H1 (cell line): ENCODE results near the gene FOXF1. TPM values are rescaled to one million over a fixed set of nuclear protein-coding genes. Genes with fewer than 3 reads are reported as not detected.

ENCODE experiments used
- CTCF ChIA-PET: fragments of 300-600 bp; sonication (Branson Sonifier 250); formaldehyde crosslinking; loops from one replicate; lab custom pipeline; 2021; ENCODE audit not compliant: partially characterized antibody; lab: Charles Lee
- POLR2A ChIA-PET: fragments of 300-600 bp; sonication (Branson Sonifier 250); formaldehyde crosslinking; loops from one replicate; lab custom pipeline; 2021; ENCODE audit warnings: inconsistent platforms; ENCODE audit not compliant: partially characterized antibody; lab: Charles Lee
- DNase-seq, 2 experiments: peaks; one replicate each; pipeline versions ENCODE4 v3.0.0 to v3.0.0-alpha.2; 2010 to 2022; ENCODE audit warnings: low spot score in 2 of 2, low read depth in 1 of 2, mixed read lengths in 1 of 2
- FAIRE-seq: peaks from 2 replicates; lab custom pipeline; 2011; peaks lifted over from hg19 to GRCh38; lab: Jason Lieb, UNC
- H2AFZ ChIP-seq: 2 replicates; pipeline ENCODE4 v1.8.1; 2012; ENCODE audit warnings: low read length, inconsistent platforms
- H2AK5ac ChIP-seq: 2 replicates; pipeline ENCODE4 v1.6.1; 2013; ENCODE audit warnings: low read depth, low read length
- H2BK120ac ChIP-seq: replicated peaks from 2 replicates; pipeline ENCODE3; 2013; ENCODE audit warnings: low read depth, low read length, inconsistent platforms
- H2BK12ac ChIP-seq: 2 replicates; pipeline ENCODE4 v1.6.1; 2013; ENCODE audit warnings: low read depth, low read length
- H2BK15ac ChIP-seq: 2 replicates; pipeline ENCODE4 v1.6.1; 2013; ENCODE audit warnings: low read length
- H2BK20ac ChIP-seq: 2 replicates; pipeline ENCODE4 v1.6.1; 2013; ENCODE audit warnings: low read length
- H2BK5ac ChIP-seq: 2 replicates; pipeline ENCODE4 v1.6.1; 2013; ENCODE audit warnings: low read depth, low read length
- H3K14ac ChIP-seq: 2 replicates; pipeline ENCODE4 v1.6.1; 2013; ENCODE audit warnings: inconsistent platforms; ENCODE audit not compliant: insufficient read length
- H3K18ac ChIP-seq: 2 replicates; pipeline ENCODE4 v1.6.1; 2013; ENCODE audit warnings: low read length; ENCODE audit errors: extremely low read depth
- H3K23ac ChIP-seq: 2 replicates; pipeline ENCODE4 v1.6.1; 2013; ENCODE audit warnings: inconsistent platforms; ENCODE audit not compliant: insufficient read length
- H3K23me2 ChIP-seq: 2 replicates; pipeline ENCODE4 v1.6.1; 2013; ENCODE audit warnings: low read depth, low read length
- H3K27ac ChIP-seq: 2 replicates; pipeline ENCODE4 v1.6.1; 2011; ENCODE audit warnings: low read depth, low read length, inconsistent platforms
- H3K27me3 ChIP-seq, 4 experiments: replicated peaks in 1 of 4; 1 replicate in 1 of 4; 2 replicates in 3 of 4; pipeline versions ENCODE4 v1.6.1 to v1.8.1; 2011 to 2013; ENCODE audit warnings: low read length in 3 of 4, mild to moderate bottlenecking in 3 of 4, inconsistent platforms in 2 of 4, mixed read lengths in 2 of 4, moderate library complexity in 1 of 4; ENCODE audit not compliant: control insufficient read depth in 3 of 4, insufficient read depth in 3 of 4; ENCODE audit errors: extremely low read depth in 1 of 4
- H3K36me3 ChIP-seq, 4 experiments: 2 replicates each; pipeline versions ENCODE4 v1.6.1 to v1.8.1; 2011 to 2013; ENCODE audit warnings: mild to moderate bottlenecking in 4 of 4, low read length in 3 of 4, moderate library complexity in 2 of 4, control low read depth in 1 of 4, inconsistent platforms in 1 of 4; ENCODE audit not compliant: insufficient read depth in 4 of 4, control insufficient read depth in 2 of 4
- H3K4ac ChIP-seq: replicated peaks from 2 replicates; pipeline ENCODE3; 2013; ENCODE audit warnings: low read length, low read depth, mixed read lengths, inconsistent platforms; ENCODE audit not compliant: insufficient read length
- H3K4me1 ChIP-seq, 4 experiments: replicated peaks in 1 of 4; 1 replicate in 1 of 4; 2 replicates in 3 of 4; pipeline versions ENCODE4 v1.6.1 to v1.8.1; 2011 to 2013; ENCODE audit warnings: low read length in 3 of 4, inconsistent platforms in 2 of 4, mixed read lengths in 1 of 4; ENCODE audit not compliant: insufficient read depth in 4 of 4, control insufficient read depth in 3 of 4
- H3K4me2 ChIP-seq, 2 experiments: 2 replicates each; pipeline versions ENCODE4 v1.6.1 to v1.8.1; 2011 to 2013; ENCODE audit warnings: low read depth in 2 of 2, low read length in 2 of 2, control low read depth in 1 of 2, inconsistent platforms in 1 of 2, mild to moderate bottlenecking in 1 of 2; ENCODE audit not compliant: insufficient read depth in 1 of 2
- H3K4me3 ChIP-seq, 4 experiments: fragments of 200-600, 300-600 bp in 1 of 4; sonication (generic), shearing (Covaris generic), sonication (Bioruptor Twin) in 1 of 4; 2 replicates each; pipeline versions ENCODE4 v1.5.1 to v1.8.1; 2011 to 2016; ENCODE audit warnings: low read length in 4 of 4, low read depth in 3 of 4, control low read depth in 2 of 4, inconsistent platforms in 2 of 4, mild to moderate bottlenecking in 2 of 4, mixed read lengths in 1 of 4, moderate library complexity in 1 of 4; ENCODE audit not compliant: insufficient read depth in 2 of 4; ENCODE audit errors: extremely low read depth in 1 of 4
- H3K56ac ChIP-seq: replicated peaks from 2 replicates; pipeline ENCODE3; 2013; ENCODE audit warnings: low read depth, mild to moderate bottlenecking, mixed read lengths, low read length, inconsistent platforms; ENCODE audit not compliant: insufficient read length
- H3K79me1 ChIP-seq: 2 replicates; pipeline ENCODE4 v1.6.1; 2013; ENCODE audit warnings: low read depth, low read length, control low read depth
- H3K79me2 ChIP-seq, 2 experiments: 2 replicates each; pipeline versions ENCODE4 v1.6.1 to v1.8.1; 2012 to 2013; ENCODE audit warnings: low read length in 2 of 2, mild to moderate bottlenecking in 2 of 2, inconsistent platforms in 1 of 2; ENCODE audit not compliant: insufficient read depth in 2 of 2, control insufficient read depth in 1 of 2
- H3K9ac ChIP-seq, 4 experiments: replicated peaks in 1 of 4; 1 replicate in 1 of 4; 2 replicates in 3 of 4; pipeline versions ENCODE4 v1.6.1 to v1.8.1; 2011 to 2013; ENCODE audit warnings: low read depth in 3 of 4, low read length in 3 of 4, control low read depth in 2 of 4, mild to moderate bottlenecking in 2 of 4, moderate library complexity in 2 of 4, inconsistent platforms in 1 of 4; ENCODE audit errors: extremely low read depth in 1 of 4
- H3K9me3 ChIP-seq, 2 experiments: 2 replicates each; pipeline versions ENCODE4 v1.6.1 to v1.8.1; 2012 to 2013; ENCODE audit warnings: mild to moderate bottlenecking in 2 of 2, moderate library complexity in 2 of 2, control low read depth in 1 of 2, inconsistent platforms in 1 of 2, low read depth in 1 of 2, low read length in 1 of 2, mixed read lengths in 1 of 2; ENCODE audit not compliant: insufficient read depth in 2 of 2
- H4K20me1 ChIP-seq, 2 experiments: replicated peaks in 1 of 2; 2 replicates each; pipeline versions ENCODE3 to v1.8.1; 2011 to 2013; ENCODE audit warnings: inconsistent platforms in 2 of 2, low read length in 2 of 2, mild to moderate bottlenecking in 1 of 2; ENCODE audit not compliant: insufficient read depth in 2 of 2, control insufficient read depth in 1 of 2
- H4K5ac ChIP-seq: 2 replicates; pipeline ENCODE4 v1.6.1; 2013; ENCODE audit warnings: low read length, low read depth, mixed read lengths, inconsistent platforms; ENCODE audit not compliant: insufficient read length
- H4K8ac ChIP-seq: 2 replicates; pipeline ENCODE4 v1.8.0; 2013; ENCODE audit warnings: mild to moderate bottlenecking, moderate library complexity, low read length, inconsistent platforms; ENCODE audit not compliant: insufficient read depth; ENCODE audit errors: extremely low read depth
- H4K91ac ChIP-seq: replicated peaks from 2 replicates; pipeline ENCODE3; 2013; ENCODE audit warnings: low read length, mixed read lengths, inconsistent platforms; ENCODE audit not compliant: insufficient read length
- CTCF ChIP-seq, 3 experiments: IDR thresholded peaks; 1 replicate in 2 of 3; 2 replicates in 1 of 3; pipeline versions ENCODE4 v1.5.1 to v1.6.1; 2011; ENCODE audit warnings: low read length in 3 of 3, mild to moderate bottlenecking in 3 of 3, inconsistent platforms in 2 of 3, low read depth in 1 of 3, moderate library complexity in 1 of 3; ENCODE audit not compliant: insufficient read depth in 1 of 3; ENCODE audit errors: control extremely low read depth in 1 of 3
- WGBS, 2 experiments: shearing (Covaris generic) in 1 of 2; methylation state at CpG; one replicate each; pipeline versions ENCODE4 v1.1.6 to v1.1.7; 2013 to 2015; ENCODE audit warnings: low lambda C conversion rate in 2 of 2, mixed read lengths in 2 of 2, inconsistent platforms in 1 of 2, low coverage in 1 of 2, missing lambda C conversion rate in 1 of 2; ENCODE audit not compliant: insufficient replicate concordance in 2 of 2, insufficient coverage in 1 of 2, insufficient read length in 1 of 2; ENCODE audit errors: extremely low coverage in 1 of 2, missing lambda C conversion rate in 1 of 2; 5-methylcytosine and 5-hydroxymethylcytosine counted together
- polyA plus RNA-seq, 7 experiments: library from polyadenylated mRNA; depleted of rRNA in 3 of 7; stranded (reverse) in 5 of 7; unstranded in 2 of 7; fragments of >200 nt in 5 of 7; fragments of 200-250 nt in 2 of 7; gene quantifications; 1 replicate in 5 of 7; 2 replicates in 1 of 7; 4 replicates in 1 of 7; pipeline versions ENCODE4 v1.2.1 to v1.2.3, GENCODE V29; 2011 to 2013; ENCODE audit warnings: missing spikeins in 2 of 7, mixed read lengths in 2 of 7
- total RNA-seq: library from RNA; stranded (reverse); fragmentation: NEBNext Ultra II Directional; extraction: Animal tissue kit (Norgen Biotek cat#: 25700); gene quantifications from 2 replicates; pipeline ENCODE4 v1.2.1, GENCODE V29; 2021

The FOXF1 gene
- total and polyA plus RNA-seq, 2 of the 8 experiments (the other 6 are each of a cell fraction or from before 2014, with no cell fraction given), result 0.02 TPM; not detected in 1

GRCh38 chr16:86491640-86492023 is 18.7 kb upstream of the FOXF1 start:
- CTCF ChIA-PET, result interaction anchor here (0.9 to 4.2 kb wide), 3 partner anchors 26 to 418 kb away, joined by 3 to 30 read pairs (median 3); no protein-coding TSS in a partner anchor
- no peak for TF ChIP-seq CTCF (IDR thresholded peaks at IDR 0.05; ENCODE audit: control extremely low read depth in 1 of 3, insufficient read depth in 1 of 3, low read depth in 1 of 3, low read length in 3 of 3)

More at GRCh38 chr16:86491640-86492023, 18.7 kb upstream of the FOXF1 start:
- no peaks in the 10 kb centered on the region for H3K79me1 ChIP-seq
- no peak overlapping the region for H3K9ac ChIP-seq
- no peak overlapping the region for H2BK5ac ChIP-seq
- peaks cover 54 to 71% (median 66%) of the 10 kb centered on the region in 4 experiments for H3K27me3 ChIP-seq
- no peak overlapping the region for H3K14ac ChIP-seq
- no peak overlapping the region for H3K56ac ChIP-seq
- DNase-seq (no peak), FAIRE-seq (no peak)
- no peaks in the 10 kb centered on the region for H3K23me2 ChIP-seq
- no peaks in the 10 kb centered on the region; a peak in 1 of 8 replicates for H3K36me3 ChIP-seq
- no peak overlapping the region for H3K18ac ChIP-seq
- no peak overlapping the region for H3K23ac ChIP-seq
- H2BK12ac ChIP-seq, result no peak overlapping the region
- peaks cover 6 to 18% of the 10 kb centered on the region in 2 experiments for H4K20me1 ChIP-seq
- H2AK5ac ChIP-seq, result no peak overlapping the region
- no peak overlapping the region for H3K27ac ChIP-seq
- no peak overlapping the region for H4K91ac ChIP-seq
- H4K5ac ChIP-seq, result no peak overlapping the region
- 93% methylated on average over 7 of the region's 7 CpGs; no CpG with 5 or more reads in 1 of the 2 experiments for WGBS, 2 experiments
- no peaks in the 10 kb centered on the region for H3K79me2 ChIP-seq
- no peaks in the 10 kb centered on the region for H3K9me3 ChIP-seq
- H4K8ac ChIP-seq, result no peak overlapping the region
- H3K4ac ChIP-seq, result no peak overlapping the region
- H3K4me2 ChIP-seq, result no peak overlapping the region
- no peak overlapping the region for H2AFZ ChIP-seq
- H2BK15ac ChIP-seq, result no peak overlapping the region
- no peak overlapping the region for H2BK20ac ChIP-seq
- no peak overlapping the region for H2BK120ac ChIP-seq
- no peak overlapping the region for H3K4me3 ChIP-seq
- H3K4me1 ChIP-seq, result peaks cover 4 to 17% (median 8%) of the 10 kb centered on the region in 4 experiments; a peak in 6 of 7 replicates
- POLR2A ChIA-PET, result no interaction called here
